ENCODE data around the gene BTBD7.

Gene BTBD7

DNA sequence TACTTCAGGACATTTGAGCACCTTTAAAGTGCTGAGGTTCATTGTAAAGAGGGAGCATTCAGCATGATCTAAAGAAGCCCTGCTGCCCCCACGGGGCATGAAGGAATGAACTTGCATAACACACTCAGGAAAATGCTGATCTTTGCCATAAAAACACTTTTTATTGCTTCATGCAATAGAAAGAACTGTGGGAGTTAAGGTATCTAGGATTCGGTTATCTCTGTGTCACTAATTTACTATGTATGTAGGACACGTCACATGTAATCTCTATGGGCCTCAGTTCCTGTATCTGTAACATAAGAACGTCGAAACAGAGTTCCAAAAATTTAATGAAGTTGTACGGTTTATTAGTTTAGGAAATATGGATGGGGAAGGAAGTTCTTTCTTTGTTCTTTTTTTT lies 33.0 kb downstream of the BTBD7 start:
- H3K36me3 ChIP-seq (ENCODE audit: insufficient read depth, low read length): no peaks in the 10 kb centered on the region
- H3K4me2 ChIP-seq (ENCODE audit: low read length): no peak overlapping the region
- no peak overlapping the region for H3K9ac ChIP-seq (ENCODE audit: low read depth, low read length)
- no peaks in the 10 kb centered on the region for H3K27me3 ChIP-seq (ENCODE audit: control insufficient read depth, insufficient read depth, low read length)
- H3K4me3 ChIP-seq (ENCODE audit: low read length): no peak overlapping the region
- peaks cover 13% of the 10 kb centered on the region for H3K4me1 ChIP-seq (ENCODE audit: control insufficient read depth, insufficient read depth, low read length)
- H3K9me3 ChIP-seq (replicated peaks; ENCODE audit: low read length): no peaks in the 10 kb centered on the region

DNA sequence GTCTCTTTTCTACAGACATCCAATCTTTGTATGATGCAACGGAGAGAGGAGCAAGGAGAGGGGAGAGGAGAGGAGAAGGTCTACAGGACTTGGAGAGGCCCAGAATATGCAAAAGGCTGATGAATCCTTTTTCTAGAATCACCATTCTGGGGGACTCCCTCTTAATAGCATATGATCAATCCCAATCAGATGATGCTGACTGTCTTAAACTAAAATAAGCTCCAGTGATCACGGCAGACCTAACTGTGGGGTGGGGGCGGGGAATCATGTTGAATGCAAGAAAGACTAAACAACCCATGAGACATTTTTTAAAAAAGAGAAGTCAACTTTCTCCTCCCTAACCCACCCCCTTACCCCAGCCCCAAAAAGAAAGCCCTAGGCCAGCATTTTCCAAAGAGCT lies 33.4 kb downstream of the BTBD7 start:
- Histone ChIP-seq H3K9me3 (replicated peaks; ENCODE audit: low read length) (no peaks in the 10 kb centered on the region), H3K4me3 (ENCODE audit: low read length) (no peak overlapping the region), H3K4me2 (ENCODE audit: low read length) (no peak overlapping the region), H3K4me1 (ENCODE audit: control insufficient read depth, insufficient read depth, low read length) (peaks cover 8% of the 10 kb centered on the region), H3K36me3 (ENCODE audit: insufficient read depth, low read length) (peaks cover 2% of the 10 kb centered on the region), H3K9ac (ENCODE audit: low read depth, low read length) (no peak overlapping the region), H3K27me3 (ENCODE audit: control insufficient read depth, insufficient read depth, low read length) (no peaks in the 10 kb centered on the region)

- H3K9me3 ChIP-seq (replicated peaks; ENCODE audit: low read length): no peaks in the 10 kb centered on the region
- no peaks in the 10 kb centered on the region for H3K27me3 ChIP-seq (ENCODE audit: control insufficient read depth, insufficient read depth, low read length)
- no peaks in the 10 kb centered on the region for H3K4me1 ChIP-seq (ENCODE audit: control insufficient read depth, insufficient read depth, low read length)
Measured at GRCh38 chr14:93295541-93296220, 37.2 kb downstream of the BTBD7 start.

GRCh38 chr14:93286212-93286890 lies 46.5 kb downstream of the BTBD7 start:
- Histone ChIP-seq H3K4me2 (ENCODE audit: low read length) (no peak overlapping the region), H3K4me3 (ENCODE audit: low read length) (no peak overlapping the region), H3K9ac (ENCODE audit: low read depth, low read length) (no peak overlapping the region), H3K9me3 (replicated peaks; ENCODE audit: low read length) (no peaks in the 10 kb centered on the region), H3K27me3 (ENCODE audit: control insufficient read depth, insufficient read depth, low read length) (no peaks in the 10 kb centered on the region), H3K4me1 (ENCODE audit: control insufficient read depth, insufficient read depth, low read length) (no peaks in the 10 kb centered on the region), H3K36me3 (ENCODE audit: insufficient read depth, low read length) (peaks cover 5% of the 10 kb centered on the region)

More at GRCh38 chr14:93295541-93296220, 37.2 kb downstream of the BTBD7 start:
- no peak overlapping the region for H3K4me3 ChIP-seq (ENCODE audit: low read length)
- peaks cover 9% of the 10 kb centered on the region for H3K36me3 ChIP-seq (ENCODE audit: insufficient read depth, low read length)
- H3K9ac ChIP-seq (ENCODE audit: low read depth, low read length): no peak overlapping the region
- no peak overlapping the region for H3K4me2 ChIP-seq (ENCODE audit: low read length)

GRCh38 chr14:93285044-93285443 lies 47.8 kb downstream of the BTBD7 start:
- Histone ChIP-seq H3K9ac (ENCODE audit: low read depth, low read length) (no peak overlapping the region), H3K9me3 (replicated peaks; ENCODE audit: low read length) (no peaks in the 10 kb centered on the region), H3K4me1 (ENCODE audit: control insufficient read depth, insufficient read depth, low read length) (no peaks in the 10 kb centered on the region), H3K4me2 (ENCODE audit: low read length) (no peak overlapping the region), H3K4me3 (ENCODE audit: low read length) (no peak overlapping the region), H3K27me3 (ENCODE audit: control insufficient read depth, insufficient read depth, low read length) (no peaks in the 10 kb centered on the region), H3K36me3 (ENCODE audit: insufficient read depth, low read length) (peaks cover 5% of the 10 kb centered on the region)

- Histone ChIP-seq H3K9ac (ENCODE audit: low read depth, low read length) (no peak overlapping the region), H3K4me3 (ENCODE audit: low read length) (no peak overlapping the region), H3K4me2 (ENCODE audit: low read length) (no peak overlapping the region), H3K27me3 (ENCODE audit: control insufficient read depth, insufficient read depth, low read length) (no peaks in the 10 kb centered on the region), H3K9me3 (replicated peaks; ENCODE audit: low read length) (no peaks in the 10 kb centered on the region), H3K36me3 (ENCODE audit: insufficient read depth, low read length) (no peaks in the 10 kb centered on the region), H3K4me1 (ENCODE audit: control insufficient read depth, insufficient read depth, low read length) (no peaks in the 10 kb centered on the region)
Measured at GRCh38 chr14:93281937-93282336, 50.9 kb downstream of the BTBD7 start.

GRCh38 chr14:93280743-93281142 lies 52.1 kb downstream of the BTBD7 start:
- H3K4me3 ChIP-seq (ENCODE audit: low read length): no peak overlapping the region
- H3K9ac ChIP-seq (ENCODE audit: low read depth, low read length): no peak overlapping the region
- no peaks in the 10 kb centered on the region for H3K27me3 ChIP-seq (ENCODE audit: control insufficient read depth, insufficient read depth, low read length)
- no peak overlapping the region for H3K4me2 ChIP-seq (ENCODE audit: low read length)
- H3K9me3 ChIP-seq (replicated peaks; ENCODE audit: low read length): no peaks in the 10 kb centered on the region
- H3K4me1 ChIP-seq (ENCODE audit: control insufficient read depth, insufficient read depth, low read length): no peaks in the 10 kb centered on the region
- H3K36me3 ChIP-seq (ENCODE audit: insufficient read depth, low read length): no peaks in the 10 kb centered on the region

- H3K9ac ChIP-seq (ENCODE audit: low read depth, low read length): no peak overlapping the region
- peaks cover 7% of the 10 kb centered on the region for H3K36me3 ChIP-seq (ENCODE audit: insufficient read depth, low read length)
- H3K9me3 ChIP-seq (replicated peaks; ENCODE audit: low read length): no peaks in the 10 kb centered on the region
- H3K4me1 ChIP-seq (ENCODE audit: control insufficient read depth, insufficient read depth, low read length): no peaks in the 10 kb centered on the region
- no peak overlapping the region for H3K4me2 ChIP-seq (ENCODE audit: low read length)
- no peak overlapping the region for H3K4me3 ChIP-seq (ENCODE audit: low read length)
- H3K27me3 ChIP-seq (ENCODE audit: control insufficient read depth, insufficient read depth, low read length): no peaks in the 10 kb centered on the region
Measured at GRCh38 chr14:93276031-93276716, 56.7 kb downstream of the BTBD7 start.

GRCh38 chr14:93274055-93274806 lies 58.6 kb downstream of the BTBD7 start:
- Histone ChIP-seq H3K9ac (ENCODE audit: low read depth, low read length) (no peak overlapping the region), H3K4me1 (ENCODE audit: control insufficient read depth, insufficient read depth, low read length) (peaks cover 10% of the 10 kb centered on the region), H3K4me3 (ENCODE audit: low read length) (no peak overlapping the region), H3K4me2 (ENCODE audit: low read length) (no peak overlapping the region), H3K27me3 (ENCODE audit: control insufficient read depth, insufficient read depth, low read length) (no peaks in the 10 kb centered on the region), H3K36me3 (ENCODE audit: insufficient read depth, low read length) (peaks cover 7% of the 10 kb centered on the region), H3K9me3 (replicated peaks; ENCODE audit: low read length) (no peaks in the 10 kb centered on the region)

DNA sequence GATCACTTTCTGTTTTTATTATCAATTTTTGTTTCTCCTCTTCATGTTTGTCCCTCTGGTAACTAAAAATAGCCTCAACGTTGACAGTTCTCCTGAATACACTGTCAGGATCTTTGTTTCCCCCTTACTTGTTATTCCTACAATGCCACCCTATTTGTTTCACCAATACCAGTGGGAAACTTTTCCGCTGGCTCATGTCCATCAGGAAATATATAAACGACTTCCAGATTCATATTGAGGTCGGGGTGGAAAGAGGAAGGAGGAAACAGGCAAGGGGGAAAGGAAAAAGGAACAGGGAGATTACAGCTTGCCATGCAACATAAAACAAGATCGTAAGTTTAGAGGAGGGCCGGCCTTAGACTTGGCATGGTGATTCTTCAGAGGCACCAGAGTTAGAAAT lies 61.7 kb downstream of the BTBD7 start:
- Histone ChIP-seq H3K9me3 (replicated peaks; ENCODE audit: low read length) (no peaks in the 10 kb centered on the region), H3K9ac (ENCODE audit: low read depth, low read length) (no peak overlapping the region), H3K4me3 (ENCODE audit: low read length) (no peak overlapping the region), H3K27me3 (ENCODE audit: control insufficient read depth, insufficient read depth, low read length) (no peaks in the 10 kb centered on the region), H3K4me1 (ENCODE audit: control insufficient read depth, insufficient read depth, low read length) (peaks cover 10% of the 10 kb centered on the region), H3K36me3 (ENCODE audit: insufficient read depth, low read length) (peaks cover 7% of the 10 kb centered on the region), H3K4me2 (ENCODE audit: low read length) (no peak overlapping the region)

DNA sequence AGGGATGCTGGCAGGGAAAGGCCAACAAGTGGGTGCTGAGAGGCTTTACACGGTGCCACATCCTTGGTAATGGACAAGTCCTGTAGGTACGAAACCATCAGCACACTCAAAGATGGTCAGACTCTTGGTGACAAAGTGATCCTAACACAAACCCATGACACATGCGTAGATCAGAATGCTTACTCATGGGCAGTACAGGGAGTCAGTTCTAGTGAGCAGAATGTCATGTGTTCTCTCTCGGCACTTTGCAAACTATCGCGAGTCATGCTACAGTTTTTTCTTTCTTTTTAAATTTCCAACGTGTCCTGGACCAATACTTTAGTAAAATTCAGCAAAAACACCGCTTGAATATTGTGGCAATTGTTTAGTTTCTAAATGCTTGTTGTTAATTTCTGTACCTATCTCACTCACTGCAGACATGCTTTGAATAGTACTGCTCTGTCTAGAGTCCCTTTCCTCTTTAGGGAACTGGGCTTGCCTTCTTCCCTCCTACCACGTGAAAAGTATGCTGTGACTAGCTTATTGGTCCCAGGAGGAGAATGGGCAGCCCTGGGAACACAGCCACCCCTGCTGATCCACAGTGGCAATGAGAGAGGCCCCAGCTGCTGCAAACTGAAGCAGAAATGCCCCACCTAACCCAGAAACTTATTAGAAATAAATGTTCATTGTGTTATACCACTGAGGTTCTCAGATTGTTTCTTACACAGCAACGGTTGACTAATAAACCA lies 63.3 kb downstream of the BTBD7 start:
- Histone ChIP-seq H3K4me1 (ENCODE audit: control insufficient read depth, insufficient read depth, low read length) (peaks cover 10% of the 10 kb centered on the region), H3K4me3 (ENCODE audit: low read length) (peak overlapping the region; percentile 40), H3K27me3 (ENCODE audit: control insufficient read depth, insufficient read depth, low read length) (no peaks in the 10 kb centered on the region)

More for the DNA sequence above, 63.3 kb downstream of the BTBD7 start:
- Histone ChIP-seq H3K9ac (ENCODE audit: low read depth, low read length) (peak overlapping the region; percentile 13), H3K4me2 (ENCODE audit: low read length) (peak overlapping the region; percentile 66), H3K9me3 (replicated peaks; ENCODE audit: low read length) (no peaks in the 10 kb centered on the region), H3K36me3 (ENCODE audit: insufficient read depth, low read length) (peaks cover 7% of the 10 kb centered on the region)
